Measurements from ENCODE around the gene SPANXA1.
"Not testable (repeated sequence)": the region's sequence is repeated elsewhere in the genome, so short reads cannot be mapped to it uniquely, and the experiment has no call there.

The SPANXA1 gene

GRCh38 chrX:141584638-141585037 lies at the start of gene SPANXA1:
Gene SPANXA1 (minus strand): TSS chrX:141584738. CDS start chrX:141584678, 60 bp downstream.
- DNase-seq (ENCODE audit: low read depth, low spot score), result not testable (repeated sequence)

- no peak for DNase-seq (ENCODE audit: low read depth, low spot score)
Measured at GRCh38 chrX:141632124-141632523, 47.6 kb upstream of the SPANXA1 start.

- no peak for DNase-seq (ENCODE audit: low read depth, low spot score)
Measured at GRCh38 chrX:141619336-141619735, 34.8 kb upstream of the SPANXA1 start.

GRCh38 chrX:141609111-141609510 lies 24.6 kb upstream of the SPANXA1 start:
- no peak for DNase-seq (ENCODE audit: low read depth, low spot score)

- not testable (repeated sequence) for DNase-seq (ENCODE audit: low read depth, low spot score)
Measured at GRCh38 chrX:141589408-141589807, 4.9 kb upstream of the SPANXA1 start, which contains the start of gene SPANXA2. Gene SPANXA2 (plus strand): TSS chrX:141589708. CDS start chrX:141589768, 60 bp downstream.

GRCh38 chrX:141542551-141542950 lies 42.0 kb downstream of the SPANXA1 start:
- DNase-seq (ENCODE audit: low read depth, low spot score), result not testable (repeated sequence)
